Stimulated activated CD4-positive, alpha-beta T cell treated with anti-CD3 and anti-CD28 coated beads, TNF-alpha, amount 100 ng/mL, for 4 hours (primary cell): ENCODE measurements around the gene WNT9A.

Experiments used
- DNase-seq, 3 experiments: peaks; one replicate each; pipeline ENCODE4 v3.0.0-alpha.2; 2020; ENCODE audit warnings: low read depth in 3 of 3

The WNT9A gene

DNA sequence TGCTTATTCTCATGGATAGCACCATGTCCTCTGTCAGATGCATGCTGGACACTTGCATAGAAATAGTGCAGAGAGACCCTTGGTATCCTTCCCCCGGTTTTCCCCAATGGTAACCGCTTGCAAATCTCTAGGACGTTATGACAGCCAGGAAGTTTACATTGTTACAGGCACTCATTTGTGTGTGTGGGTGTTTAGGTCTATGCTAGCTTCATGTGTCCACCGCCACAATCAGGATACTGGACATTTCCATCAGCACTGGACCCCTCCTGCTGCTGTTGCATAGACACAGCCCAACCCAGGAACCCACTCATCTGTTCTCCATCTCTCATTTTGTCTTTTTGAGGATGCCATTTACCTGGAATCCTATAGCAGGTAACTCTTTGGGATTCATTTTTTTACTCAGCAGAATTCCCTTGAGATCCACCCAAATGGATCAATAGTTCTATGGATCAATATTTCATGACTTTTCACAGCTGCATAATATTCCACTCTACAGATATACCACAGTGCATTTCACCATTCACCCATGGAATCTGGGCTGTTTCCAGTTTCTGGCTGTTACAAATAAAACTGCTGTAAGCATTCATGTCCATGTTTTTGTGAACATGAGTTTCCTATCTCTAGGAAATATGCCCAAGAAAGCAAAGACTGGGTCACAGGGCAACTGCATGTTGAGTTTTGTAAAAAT is 6.6 kb upstream of the WNT9A start:
- DNase-seq: no peak

DNA sequence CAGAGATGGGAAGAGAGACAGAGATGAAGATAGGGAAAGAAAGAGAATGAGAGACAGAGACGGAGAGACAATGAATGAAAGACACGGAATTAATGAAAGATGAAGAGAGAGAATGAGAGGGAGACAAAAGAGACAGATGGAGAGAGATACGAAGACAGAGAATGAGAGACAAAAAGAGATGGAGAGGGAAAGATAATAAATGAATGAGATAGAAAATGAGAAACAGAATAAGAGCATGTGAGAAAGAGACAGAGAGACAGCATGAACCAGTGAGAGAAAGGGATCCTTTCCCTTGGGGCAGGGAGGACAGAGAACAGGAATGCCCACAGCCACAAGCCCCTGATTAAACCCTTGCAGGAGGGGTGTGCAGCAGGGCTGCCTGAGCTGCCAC is 5.3 kb upstream of the WNT9A start:
- DNase-seq: no peak

DNA sequence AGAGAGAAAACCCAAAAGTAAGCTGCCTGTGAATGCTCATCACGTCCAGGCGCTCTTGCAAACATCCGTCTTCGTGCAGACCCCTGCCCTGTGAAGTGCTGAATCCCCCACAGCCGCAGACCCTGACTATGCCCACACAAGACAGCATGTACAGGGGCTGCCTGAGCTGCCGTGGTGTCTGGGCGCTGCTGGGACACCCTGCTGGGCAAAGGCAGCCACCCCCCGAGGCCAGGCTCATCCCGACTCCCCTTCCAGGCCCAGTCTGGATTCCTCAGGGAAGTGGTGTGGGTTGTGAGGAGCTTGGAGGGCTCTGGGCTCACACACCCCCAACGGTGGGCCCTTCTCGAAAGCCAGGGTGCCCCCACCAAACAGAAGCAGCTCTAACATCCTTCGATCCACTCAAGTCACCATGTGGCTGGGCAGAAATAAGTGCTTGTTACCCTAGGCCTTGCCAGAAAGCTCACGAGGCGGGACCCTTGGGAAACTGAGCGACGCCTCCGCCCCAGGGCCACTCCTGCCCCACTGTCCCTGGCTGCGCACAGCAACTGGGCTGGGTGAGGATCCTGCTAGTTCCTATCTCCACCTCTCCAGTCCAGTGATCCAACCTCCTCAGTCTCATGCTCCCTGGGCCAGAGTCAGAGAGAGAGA is 4.8 kb upstream of the WNT9A start:
- no peak for DNase-seq

DNA sequence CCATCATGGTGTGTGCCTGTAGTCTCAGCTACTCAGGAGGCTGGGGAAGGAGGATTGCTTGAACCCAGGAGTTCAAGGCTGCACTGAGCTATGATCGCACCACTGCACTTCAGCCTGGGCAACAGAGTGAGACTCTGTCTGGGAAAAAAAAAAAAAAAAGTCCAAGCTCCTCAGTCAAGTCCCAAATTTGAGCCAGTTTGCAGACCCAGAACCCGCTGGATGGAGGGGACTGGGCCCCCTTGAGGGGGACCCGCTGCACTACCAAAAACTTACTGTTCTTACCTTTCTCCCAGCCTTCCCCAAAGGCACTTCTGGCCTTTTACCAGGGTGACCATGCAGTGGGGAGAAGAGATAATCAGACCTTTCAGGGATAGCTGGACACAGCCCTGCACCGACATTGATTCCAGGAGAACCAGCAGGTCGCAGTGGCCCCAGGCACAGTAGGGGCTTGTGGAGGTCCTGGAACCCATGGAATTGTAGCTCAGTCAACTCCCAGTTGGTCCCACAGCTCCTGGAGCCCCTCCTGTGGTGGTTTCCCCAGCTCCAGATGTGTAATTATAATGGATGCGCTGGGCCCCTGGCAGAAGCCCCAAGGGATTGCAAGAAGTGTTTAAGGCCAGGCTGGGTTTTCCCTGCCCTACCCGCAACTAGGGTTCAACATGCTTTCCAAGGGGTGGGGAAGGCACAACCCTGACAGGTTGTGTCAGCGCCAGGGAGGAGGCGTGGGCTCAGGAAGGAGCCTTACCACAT is 4.1 kb upstream of the WNT9A start:
- DNase-seq: no peak

DNA sequence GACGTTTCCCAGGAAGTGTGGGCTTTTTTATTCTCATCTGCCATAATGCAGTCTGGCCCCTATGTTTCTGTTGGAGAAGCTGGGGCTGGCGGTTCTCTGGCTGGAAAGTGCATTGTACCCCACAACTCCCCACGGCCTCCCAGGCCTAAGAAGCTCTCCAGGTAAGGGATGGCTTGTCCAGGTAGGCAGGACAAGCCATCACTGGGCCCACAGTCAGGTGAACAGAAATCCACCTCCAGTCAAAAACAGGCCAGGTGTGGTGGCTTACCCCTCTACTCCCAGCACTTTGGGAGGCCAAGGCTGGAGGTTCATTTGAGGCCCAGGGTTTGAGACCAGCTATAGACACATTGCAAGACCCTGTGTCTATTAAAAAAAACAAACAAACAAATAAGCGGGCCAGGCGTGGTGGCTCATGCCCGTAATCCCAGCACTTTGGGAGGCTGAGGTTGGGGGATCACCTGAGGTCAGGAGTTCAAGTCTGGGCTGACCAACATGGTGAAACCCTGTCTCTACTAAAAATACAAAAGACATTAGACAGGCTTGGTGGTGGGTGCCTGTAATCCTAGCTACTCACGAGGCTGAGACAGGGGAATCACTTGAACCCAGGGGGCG is 3.1 kb upstream of the WNT9A start:
- DNase-seq: no peak

DNA sequence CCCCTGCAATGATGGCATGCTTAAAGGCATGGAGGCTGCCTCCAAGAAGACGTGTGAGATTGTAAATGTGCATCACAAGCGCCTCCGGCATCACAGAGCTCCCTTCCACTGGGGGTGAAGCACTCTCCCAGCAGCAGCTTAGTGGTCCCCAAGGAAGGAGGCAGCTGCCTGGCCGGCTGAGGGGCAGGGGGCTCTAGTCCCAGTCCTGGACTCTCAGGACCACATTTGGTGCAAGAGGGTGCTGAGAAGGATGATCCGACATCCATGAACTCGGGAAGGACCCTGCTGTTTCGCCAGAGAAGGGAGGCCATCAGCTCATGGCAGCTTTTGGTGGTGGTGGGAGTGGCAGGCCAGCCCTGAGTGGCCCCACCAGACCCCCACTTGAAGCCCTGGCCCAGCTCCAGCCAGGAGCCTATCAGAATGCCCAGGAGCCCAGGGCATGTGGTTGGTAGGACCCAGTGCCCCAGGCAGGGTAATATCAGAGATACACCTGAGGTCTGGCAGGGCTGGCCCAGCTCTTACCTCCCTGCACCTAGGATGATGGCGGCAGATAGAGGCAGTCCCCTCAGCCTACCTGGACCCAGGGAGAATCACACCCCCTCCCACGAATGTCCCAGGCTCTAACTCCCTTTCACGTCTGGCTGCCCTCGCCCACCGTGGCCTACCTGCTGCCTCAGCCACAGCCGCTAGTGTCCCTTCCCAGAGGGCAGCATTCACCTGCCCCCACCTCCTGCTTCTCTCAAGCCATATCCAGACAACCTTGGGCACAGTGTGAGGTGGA is 2.4 kb upstream of the WNT9A start:
- DNase-seq: no peak

DNA sequence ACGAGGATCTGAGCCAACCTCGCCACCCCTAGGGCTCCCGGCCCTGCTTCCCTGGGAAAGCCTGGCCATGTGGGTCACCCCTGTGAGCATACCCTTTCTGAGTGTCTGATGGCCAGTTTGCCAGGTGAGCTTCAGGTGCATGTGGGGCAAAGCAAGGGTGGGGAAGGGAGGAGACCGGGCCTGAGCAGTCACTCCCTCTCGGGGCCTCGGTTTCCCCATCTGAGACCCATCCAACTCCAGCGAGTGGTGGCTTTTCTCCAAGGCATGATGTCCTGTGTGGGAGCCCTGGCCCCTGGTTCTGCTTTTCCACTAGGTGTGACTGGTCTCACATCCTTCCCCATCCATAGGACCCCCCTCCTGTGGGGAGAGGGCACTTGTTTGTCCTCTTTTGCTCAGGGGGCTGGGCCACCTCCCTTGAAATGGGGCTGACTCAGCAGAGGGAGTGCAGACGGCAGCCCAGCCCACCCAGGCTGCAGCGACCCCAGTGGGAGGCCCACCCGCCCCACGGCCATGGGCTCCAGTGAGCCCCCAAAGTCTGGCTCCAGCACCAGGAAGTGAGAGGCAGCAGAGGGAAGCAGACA is 1.7 kb upstream of the WNT9A start:
- DNase-seq: no peak

DNA sequence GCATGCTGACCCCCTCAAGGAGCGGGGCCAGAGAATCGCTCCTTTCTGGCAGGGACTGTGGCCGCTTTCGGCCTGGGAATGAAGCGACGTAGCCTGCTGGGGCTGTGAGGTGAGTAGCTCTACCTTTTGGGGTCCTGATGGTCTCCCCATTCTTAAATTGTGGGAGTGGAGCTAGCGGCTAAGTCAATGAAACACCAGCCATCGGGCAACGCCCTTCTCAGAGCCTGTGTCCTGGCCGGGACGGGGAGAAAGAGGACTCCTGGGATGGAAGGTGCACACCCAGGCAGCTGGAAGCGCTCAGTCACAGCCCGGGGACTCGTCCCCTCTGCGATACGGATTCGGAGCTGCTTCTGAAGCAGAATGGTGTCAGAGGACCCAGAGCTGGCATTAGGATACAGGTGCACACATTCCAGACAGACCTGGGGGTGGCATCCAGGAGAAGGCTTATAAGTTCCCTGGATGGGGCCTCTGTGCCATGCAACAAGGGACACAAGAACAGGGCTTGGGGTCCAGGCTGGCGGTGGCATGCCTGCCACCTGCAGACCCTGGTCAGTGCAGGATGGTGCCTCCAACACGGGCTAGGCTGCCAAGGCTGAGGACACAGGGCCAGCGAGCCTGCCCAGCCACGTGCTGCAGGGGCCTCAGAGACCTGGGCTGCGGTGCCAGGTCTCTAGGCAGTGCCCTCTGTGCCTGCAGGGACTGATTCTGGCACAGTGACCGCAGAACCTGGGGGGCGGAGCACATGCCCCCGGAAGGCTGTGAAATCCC is 945 bp upstream of the WNT9A start:
- no peak for DNase-seq

DNA sequence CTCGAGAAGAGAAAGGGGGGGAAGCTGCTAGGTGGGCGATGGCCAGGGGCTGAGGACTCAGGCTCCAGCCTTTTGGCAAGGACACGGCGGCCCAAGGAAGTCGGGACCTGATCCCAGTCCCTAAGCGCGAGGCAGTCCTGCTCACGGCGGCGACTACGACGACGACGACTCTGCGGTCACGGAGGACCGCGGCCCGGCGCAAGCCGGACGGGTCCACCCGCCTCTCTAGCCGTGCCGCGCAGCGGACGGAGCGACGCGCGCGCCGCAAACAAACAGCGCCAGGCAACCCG is 401 bp downstream of the WNT9A start:
- no peak for DNase-seq

DNA sequence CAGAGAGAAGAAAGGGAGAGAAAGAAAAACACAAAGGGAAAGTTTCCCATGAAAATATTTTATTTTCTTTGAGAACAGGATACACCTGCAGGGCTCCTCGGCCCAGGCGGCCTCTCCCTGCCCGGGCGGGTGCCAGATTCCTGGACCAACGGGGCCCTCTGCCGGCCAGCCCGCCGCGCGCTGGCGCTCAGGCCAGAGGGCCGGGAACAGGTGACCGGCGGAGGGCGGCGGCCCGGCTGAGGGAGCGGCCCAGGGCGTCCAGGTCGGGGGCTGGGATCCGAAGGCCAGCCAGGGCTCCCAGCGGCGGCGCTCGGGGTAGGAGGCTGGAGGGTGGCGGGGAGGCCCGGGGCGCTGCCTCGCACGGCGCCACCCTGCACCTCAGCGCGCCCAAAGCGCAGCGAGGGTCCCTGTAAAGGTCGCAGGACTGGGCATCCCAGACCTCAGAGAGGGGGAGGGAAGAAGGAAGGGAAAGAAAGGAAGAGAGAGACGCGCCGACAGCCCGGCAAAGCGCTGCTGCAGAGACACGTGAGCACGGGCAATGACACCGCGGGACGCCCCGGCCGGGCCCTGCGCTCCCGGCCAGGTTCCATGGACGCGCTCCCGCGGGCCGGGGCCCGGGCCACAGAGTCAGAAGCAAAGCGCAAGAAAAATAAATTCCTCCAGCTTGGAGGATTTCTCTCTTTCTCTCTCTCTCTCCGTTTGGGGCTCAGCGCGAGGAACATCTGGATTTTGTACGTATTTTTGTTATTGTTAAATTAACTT is 927 bp downstream of the WNT9A start:
- DNase-seq: peak in 2 of 3 experiments; percentile 19 to 26

DNA sequence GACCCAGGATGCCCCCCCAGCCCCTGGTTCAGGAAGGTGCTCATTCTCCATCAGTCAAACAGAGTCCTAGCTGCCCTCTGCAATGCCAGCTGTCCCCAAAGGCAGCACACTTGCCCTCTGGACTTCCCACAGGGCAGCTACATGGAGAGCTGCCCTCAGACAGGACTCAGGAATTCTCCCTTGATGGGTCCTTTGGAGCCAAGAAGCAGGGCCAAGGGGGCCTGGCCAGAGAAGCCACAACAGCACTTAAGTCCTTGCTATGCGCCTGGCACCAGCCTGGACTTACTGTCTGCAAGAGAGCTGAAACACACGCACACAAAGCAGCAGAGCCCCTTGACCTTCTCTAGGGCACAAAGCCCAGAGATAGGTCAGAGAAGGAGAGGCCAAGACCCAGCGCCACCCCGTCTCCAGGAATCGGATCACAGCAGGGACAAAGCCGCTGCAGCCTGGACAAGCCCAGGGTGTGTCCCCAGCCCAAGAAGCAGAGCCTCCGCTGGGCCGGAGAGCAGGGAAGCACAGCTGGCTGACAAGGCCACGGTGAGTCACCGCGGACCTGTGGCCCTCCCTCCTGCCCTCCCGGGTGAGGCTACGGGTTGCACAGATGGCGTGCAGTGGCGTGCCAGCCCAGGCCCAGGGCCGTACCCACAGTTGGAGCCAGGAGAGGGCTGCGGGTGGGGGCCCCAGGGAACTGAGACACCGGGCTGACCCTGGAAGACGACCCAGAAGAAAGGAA is 1.7 kb downstream of the WNT9A start:
- DNase-seq: no peak

DNA sequence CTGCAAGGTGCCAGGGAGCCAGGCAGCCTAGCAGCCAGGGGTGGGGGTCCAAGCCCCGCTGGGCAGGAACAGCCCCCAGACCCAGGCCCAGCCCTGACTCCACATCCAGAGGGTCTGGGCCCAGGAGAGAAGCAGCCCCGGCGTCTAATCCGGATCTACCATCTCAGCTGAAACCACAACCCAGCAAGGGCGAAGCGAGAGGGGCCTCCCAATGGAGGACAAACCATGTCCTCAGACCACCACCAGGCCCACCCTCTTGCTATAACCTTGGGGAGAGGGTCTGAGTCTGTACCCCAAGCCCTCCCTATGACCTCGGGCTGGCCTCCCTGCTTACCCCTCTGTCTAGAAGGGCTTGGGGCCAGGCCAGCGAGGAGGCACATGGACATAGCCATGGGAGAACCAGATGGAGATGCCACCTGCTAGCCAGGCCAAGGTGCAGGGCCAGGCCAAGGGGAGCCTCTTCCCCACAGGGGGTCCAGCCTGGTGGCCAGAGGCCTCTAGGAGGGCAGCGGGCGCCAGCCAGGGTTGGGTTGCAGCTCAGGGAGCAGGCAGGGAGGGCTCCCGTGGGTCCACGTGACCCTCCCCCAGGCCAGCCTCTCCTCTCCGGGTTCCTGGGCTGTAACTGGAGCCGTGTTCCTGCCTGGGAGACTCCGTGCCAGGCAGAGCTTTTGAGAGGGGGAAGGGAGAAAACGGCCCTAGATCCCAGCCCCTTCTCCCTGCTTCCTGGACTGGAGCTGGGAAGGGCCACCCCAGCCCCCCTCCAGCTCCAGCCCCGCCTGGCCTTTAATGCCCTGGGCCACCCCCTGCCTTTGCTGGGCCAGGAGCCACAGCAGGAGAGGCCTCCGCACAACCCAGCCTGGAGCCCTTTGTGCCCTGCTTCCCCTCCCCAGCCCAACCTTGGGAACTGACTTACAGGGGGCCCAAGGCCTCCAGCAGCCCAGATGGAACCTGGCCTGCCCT is 2.5 kb downstream of the WNT9A start:
- DNase-seq: no peak

DNA sequence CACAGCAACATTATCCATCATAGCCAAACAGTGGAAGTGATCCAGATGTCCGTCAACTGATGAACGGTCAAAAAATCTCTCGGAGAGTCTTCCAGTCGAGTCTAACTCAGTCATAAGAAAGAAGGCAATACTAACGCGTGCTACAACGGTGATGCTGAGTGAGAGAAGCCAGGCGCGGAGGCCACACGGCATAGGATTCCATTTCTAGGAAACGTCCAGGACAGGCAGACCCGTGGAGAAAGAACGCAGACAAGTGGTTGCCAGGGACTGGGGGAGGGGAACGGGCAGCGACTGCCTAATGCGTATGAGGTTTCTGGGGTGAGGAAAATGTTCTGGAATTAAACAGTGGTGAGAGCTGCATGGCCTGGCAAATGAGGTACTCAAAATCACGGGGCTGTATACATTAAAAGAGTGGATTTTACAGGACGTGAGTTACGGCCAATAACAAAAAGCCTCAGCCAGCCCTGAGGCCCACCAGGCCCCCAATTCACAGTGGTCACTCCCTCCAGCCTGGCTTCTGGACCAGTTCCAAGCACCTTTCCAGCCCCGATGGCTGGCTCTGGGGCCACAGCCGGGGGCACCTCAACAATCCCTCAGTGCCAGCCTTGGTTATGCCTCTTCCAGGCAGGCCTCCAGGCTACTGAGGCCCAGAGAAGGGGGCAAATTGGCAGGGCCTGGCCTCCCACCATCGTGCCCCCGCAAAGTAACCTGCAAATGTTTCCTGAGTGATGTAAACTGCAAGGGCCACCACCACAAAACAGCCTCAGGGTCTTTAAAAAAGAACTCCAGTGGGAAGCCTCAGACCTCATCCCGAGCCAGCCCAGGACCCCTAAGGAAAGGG is 3.4 kb downstream of the WNT9A start:
- no peak for DNase-seq

DNA sequence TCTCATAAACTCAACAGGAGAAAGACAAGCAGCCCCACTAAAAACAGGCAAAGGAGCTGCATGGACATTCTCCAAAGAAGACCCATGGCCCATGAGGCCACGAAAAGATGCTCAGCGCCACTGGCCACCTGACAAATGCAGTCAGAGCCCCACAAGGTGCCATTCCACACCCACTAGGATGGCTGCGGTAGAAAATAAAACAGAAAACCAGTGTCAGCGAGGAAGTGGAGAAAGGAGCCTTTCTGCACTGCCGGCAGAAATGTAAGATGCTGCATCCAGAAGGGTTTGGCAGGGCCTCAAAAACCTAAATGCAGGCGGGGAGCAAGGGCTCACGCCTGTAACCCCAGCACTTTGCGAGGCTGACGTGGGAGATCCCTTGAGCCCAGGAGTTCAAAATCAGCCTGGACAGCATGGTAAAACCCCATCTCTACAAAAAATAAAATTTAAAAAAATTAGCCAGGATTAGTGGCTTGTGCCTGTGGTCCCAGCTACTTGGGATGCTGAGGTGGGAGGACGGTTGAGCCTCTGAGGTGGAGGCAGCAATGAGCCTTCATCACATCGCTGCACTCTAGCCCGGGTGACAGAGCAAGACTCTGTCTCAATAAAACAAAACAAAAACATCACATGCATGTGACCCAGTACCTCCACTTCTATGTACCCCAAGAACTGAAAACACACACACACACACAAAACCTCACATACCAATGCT is 4.2 kb downstream of the WNT9A start:
- DNase-seq: no peak

DNA sequence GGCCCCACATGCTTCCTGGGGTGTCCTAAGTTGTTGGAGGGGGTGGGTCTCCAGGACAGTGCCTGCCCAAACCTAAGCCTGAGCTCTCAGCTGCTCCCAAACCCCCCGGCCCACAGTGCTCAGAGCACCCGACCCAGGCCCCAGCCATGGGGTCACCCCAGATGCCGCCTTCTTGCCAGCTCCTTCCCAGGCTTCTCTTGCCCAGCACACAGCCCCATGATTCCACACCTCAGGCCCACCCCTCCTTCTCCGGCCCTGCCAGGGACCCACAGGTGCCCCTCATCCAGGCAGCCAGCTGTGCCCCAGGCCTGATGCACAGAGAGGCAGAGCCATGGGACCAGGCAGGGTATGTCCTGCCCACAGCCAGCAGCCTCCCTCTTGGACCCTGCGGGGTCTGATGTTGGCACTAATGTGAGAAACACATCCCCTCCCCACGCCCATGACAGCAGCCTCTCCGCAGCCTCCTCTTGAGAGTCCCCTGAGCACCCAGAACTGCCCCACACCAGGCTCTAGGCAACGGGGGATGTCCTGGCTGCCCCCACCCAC is 4.9 kb downstream of the WNT9A start:
- DNase-seq: no peak

DNA sequence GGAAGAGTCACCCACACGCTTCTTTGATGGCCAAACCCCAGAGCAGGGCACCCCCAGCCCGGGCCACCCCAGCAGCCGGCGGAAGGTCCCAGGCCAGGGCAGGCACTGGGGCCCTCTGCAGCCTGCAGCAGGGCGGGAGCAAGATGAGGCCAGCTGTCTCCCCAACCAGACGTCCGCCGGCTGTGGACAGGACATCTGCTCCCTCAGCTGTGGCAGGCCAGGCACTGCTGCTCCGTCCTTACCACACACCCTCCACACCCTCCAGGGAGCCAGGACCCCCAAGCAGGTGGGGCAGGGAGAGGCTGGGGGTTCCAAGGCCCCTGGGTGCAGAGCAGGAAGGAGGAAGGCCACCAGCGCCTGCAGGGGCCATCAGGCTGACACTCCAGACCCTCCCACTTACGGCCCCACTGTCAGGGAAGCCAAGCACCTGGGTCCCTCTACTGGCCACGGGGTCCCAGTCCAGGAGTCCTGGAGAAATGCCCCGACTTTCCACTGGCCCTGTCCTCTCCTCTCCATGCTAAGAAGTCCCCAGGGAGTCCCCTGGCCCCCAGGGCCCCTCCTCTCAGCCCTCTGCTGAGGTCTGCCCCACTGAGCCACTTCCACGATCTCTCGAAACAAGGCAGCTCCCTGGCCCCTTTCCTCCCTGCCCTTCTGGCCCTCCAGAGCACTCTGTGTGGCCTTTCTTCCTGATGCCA is 5.6 kb downstream of the WNT9A start:
- DNase-seq: no peak
